ENCODE measurements around the gene TUNAR.

TUNAR gene

DNA sequence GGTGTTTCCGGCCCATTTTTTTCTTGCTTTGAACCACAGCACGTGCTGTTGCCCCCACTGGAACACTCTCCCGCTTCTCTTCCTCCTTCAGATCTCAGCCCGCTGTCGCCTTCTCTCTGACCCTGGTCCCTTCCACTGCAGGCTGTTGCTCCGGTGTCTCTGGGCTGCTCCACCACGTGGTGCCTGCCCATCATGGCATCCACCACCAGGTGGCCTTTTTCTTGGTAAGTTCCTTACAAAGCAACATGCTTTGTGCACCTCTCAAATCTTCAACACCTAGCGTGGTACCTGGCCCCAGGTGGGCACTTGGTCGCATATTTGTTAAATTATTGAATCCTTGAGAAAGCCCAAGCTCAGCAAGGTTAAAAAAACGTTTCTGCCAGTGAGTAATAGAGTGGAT lies 19.1 kb downstream of the TUNAR start:
- Mint-ChIP-seq H3K27me3 (ENCODE audit: low read depth, poor library complexity) (peaks cover 9% of the 10 kb centered on the region), H3K4me1 (no peaks in the 10 kb centered on the region), H3K36me3 (ENCODE audit: low read depth) (no peaks in the 10 kb centered on the region), H3K9me3 (no peaks in the 10 kb centered on the region), H3K27ac (no peak overlapping the region), H3K4me3 (no peak overlapping the region)
- DNase-seq: peak; percentile 15
- TF ChIP-seq, protein P1, sequence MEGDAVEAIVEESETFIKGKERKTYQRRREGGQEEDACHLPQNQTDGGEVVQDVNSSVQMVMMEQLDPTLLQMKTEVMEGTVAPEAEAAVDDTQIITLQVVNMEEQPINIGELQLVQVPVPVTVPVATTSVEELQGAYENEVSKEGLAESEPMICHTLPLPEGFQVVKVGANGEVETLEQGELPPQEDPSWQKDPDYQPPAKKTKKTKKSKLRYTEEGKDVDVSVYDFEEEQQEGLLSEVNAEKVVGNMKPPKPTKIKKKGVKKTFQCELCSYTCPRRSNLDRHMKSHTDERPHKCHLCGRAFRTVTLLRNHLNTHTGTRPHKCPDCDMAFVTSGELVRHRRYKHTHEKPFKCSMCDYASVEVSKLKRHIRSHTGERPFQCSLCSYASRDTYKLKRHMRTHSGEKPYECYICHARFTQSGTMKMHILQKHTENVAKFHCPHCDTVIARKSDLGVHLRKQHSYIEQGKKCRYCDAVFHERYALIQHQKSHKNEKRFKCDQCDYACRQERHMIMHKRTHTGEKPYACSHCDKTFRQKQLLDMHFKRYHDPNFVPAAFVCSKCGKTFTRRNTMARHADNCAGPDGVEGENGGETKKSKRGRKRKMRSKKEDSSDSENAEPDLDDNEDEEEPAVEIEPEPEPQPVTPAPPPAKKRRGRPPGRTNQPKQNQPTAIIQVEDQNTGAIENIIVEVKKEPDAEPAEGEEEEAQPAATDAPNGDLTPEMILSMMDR (IDR thresholded peaks at IDR 0.05): peak; percentile 38

DNA sequence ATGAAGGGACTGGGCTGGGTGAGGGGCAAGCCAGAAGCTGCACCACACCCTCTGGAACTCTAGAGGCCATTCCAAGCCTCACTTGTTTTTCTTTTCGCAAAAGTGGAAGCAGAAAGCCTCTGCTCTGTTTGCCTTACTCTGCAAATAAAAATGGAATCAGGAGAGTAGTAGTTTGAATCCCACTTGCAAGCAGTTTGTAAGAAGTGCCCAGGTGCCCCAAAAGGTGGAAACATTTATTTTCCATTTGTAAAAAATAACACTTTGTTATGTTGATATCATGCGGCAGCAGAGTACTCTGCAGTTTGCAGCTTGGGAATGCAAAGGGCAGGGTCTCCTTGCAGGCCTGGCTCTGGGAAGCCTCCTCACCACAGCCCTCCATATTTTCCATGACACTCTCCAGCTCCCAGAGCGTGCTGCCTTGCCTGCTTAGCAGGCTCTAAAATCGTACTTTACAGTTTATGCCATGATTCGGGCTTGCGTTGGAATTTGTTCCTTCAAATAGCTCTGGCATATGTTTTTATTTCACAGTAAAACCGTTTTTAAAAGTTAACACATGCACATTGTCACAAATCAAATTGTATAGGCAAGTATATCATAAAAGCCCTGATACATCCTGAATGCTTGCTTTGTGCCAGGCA lies 20.0 kb downstream of the TUNAR start:
- Mint-ChIP-seq H3K9me3 (no peaks in the 10 kb centered on the region), H3K36me3 (ENCODE audit: low read depth) (no peaks in the 10 kb centered on the region), H3K27ac (no peak overlapping the region), H3K4me1 (no peaks in the 10 kb centered on the region), H3K4me3 (no peak overlapping the region), H3K27me3 (ENCODE audit: low read depth, poor library complexity) (peaks cover 9% of the 10 kb centered on the region)
- TF ChIP-seq, protein P1 (IDR thresholded peaks at IDR 0.05): no peak
- no peak for DNase-seq

DNA sequence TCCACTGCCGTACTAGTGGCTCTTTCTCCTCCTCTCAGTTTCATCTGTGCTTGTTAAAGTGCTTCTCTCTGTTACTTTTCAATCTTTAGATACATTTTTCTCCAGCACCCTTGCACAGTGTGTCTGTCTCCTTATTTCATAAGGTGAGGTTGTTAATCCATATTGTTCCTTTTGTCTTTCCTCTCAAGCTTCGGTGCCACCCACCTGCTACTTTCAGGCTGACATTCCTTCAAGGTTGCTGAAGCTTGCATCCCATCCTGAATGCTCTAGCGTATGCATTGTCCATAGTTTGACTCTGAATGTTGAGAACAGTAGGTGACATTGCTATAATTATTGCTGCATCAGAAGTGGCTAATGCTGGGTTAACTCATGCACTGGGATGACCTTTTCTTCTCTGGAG lies 20.6 kb downstream of the TUNAR start:
- TF ChIP-seq, protein P1 (IDR thresholded peaks at IDR 0.05): no peak
- Mint-ChIP-seq H3K4me3 (no peak overlapping the region), H3K9me3 (no peaks in the 10 kb centered on the region), H3K27me3 (ENCODE audit: low read depth, poor library complexity) (peaks cover 9% of the 10 kb centered on the region), H3K4me1 (no peaks in the 10 kb centered on the region), H3K36me3 (ENCODE audit: low read depth) (no peaks in the 10 kb centered on the region), H3K27ac (no peak overlapping the region)
- no peak for DNase-seq

DNA sequence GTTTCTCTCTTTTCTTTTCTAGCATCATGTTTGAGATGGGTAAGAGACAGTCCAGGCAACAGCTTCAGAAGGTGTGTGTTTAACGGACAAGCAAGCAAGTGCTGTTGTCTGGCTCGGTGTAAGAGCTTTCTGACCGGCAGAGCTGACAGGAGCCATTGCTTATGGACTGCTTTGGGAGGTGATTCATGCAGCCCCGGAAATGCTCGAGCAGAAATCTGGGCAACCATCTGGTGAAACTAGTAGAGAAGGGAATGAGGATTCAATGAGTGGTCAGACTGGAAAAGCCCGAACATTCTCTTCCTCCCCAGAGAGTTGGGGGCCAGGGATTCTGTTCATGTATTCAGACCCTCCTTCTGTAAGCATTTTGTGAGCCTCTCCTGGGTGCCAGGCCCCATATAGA lies 24.4 kb downstream of the TUNAR start:
- Mint-ChIP-seq H3K4me3 (no peak overlapping the region), H3K27me3 (ENCODE audit: low read depth, poor library complexity) (peaks cover 9% of the 10 kb centered on the region), H3K4me1 (no peaks in the 10 kb centered on the region), H3K9me3 (no peaks in the 10 kb centered on the region), H3K27ac (no peak overlapping the region), H3K36me3 (ENCODE audit: low read depth) (no peaks in the 10 kb centered on the region)
- DNase-seq: no peak
- TF ChIP-seq, protein P1 (IDR thresholded peaks at IDR 0.05): no peak

DNA sequence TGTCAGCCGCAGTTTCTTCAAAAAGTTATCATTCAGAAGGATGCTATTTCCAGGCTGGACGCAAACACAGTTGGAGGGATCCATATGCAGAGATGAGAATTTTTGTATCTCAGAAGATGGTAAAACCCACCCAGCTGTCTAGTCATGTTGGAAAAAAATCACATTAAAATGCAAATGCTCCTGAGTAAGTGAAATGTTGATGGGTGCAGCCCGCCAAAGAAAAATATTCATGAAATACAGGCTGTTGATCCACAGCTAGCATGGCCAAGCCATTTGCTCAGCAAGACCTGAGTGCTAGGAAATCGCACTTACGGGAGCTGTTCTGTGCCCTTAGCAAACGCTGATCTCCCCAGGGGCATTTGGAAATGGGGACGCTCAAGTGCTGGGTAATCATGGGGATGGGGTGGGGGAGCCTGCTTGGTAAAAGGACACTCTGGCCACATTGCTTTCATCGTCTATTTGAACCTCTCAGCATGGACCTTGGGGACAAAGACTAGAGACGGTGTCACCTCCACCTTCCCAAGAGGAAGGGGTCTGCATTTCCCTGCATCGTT lies 25.7 kb downstream of the TUNAR start:
- H3K9me3 Mint-ChIP-seq: no peaks in the 10 kb centered on the region
- TF ChIP-seq, protein P1 (IDR thresholded peaks at IDR 0.05): no peak
- H3K4me1 Mint-ChIP-seq: no peaks in the 10 kb centered on the region
- H3K27ac Mint-ChIP-seq: no peak overlapping the region
- no peak overlapping the region for H3K4me3 Mint-ChIP-seq
- H3K27me3 Mint-ChIP-seq (ENCODE audit: low read depth, poor library complexity): peaks cover 9% of the 10 kb centered on the region
- DNase-seq: no peak
- H3K36me3 Mint-ChIP-seq (ENCODE audit: low read depth): no peaks in the 10 kb centered on the region

DNA sequence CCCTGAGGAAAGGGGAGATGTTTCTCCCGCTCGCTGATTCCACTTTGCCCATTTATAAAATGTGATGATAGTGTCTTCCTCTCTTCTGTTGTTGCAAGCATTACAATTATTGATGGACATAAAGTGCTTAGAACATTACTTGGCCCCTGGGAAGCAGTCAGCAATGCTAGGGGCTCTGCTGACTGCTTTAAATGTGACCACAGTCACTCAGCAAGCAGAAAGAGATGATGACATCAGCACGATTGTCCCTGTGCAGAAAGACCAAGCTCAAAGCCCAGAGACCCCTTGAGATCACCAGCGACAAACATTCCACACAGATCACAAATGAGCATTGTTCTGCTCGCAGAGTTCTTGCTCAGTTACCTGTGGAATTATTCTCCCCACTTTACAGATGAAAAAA lies 26.5 kb downstream of the TUNAR start:
- no peak overlapping the region for H3K27ac Mint-ChIP-seq
- H3K4me1 Mint-ChIP-seq: no peaks in the 10 kb centered on the region
- no peak overlapping the region for H3K4me3 Mint-ChIP-seq
- TF ChIP-seq, protein P1 (IDR thresholded peaks at IDR 0.05): no peak
- no peaks in the 10 kb centered on the region for H3K36me3 Mint-ChIP-seq (ENCODE audit: low read depth)
- H3K27me3 Mint-ChIP-seq (ENCODE audit: low read depth, poor library complexity): peaks cover 9% of the 10 kb centered on the region
- no peaks in the 10 kb centered on the region for H3K9me3 Mint-ChIP-seq
- no peak for DNase-seq
